ENCODE measurements around the gene GPR153. TPM values are rescaled to one million over a fixed set of nuclear protein-coding genes. Genes with fewer than 3 reads are reported as not detected.

Gene GPR153
- total RNA-seq, 1 experiment from 2014 or later, result 98.7 TPM

- no TSS peak for BruUV-seq (replicated peaks)
- Histone ChIP-seq H4K20me1 (ENCODE audit: low read length) (no peaks in the 10 kb centered on the region), H3F3A (ENCODE audit: low read length, unreplicated experiment) (no peaks in the 10 kb centered on the region), H2AFZ (ENCODE audit: low read length) (no peak overlapping the region), H3K4me3 (ENCODE audit: low read length) (no peak overlapping the region), H3K27ac (ENCODE audit: low read length) (no peak overlapping the region), H3K4me1 (ENCODE audit: insufficient read depth, low read length) (peaks cover 16% of the 10 kb centered on the region), H3K9me3 (ENCODE audit: low read length) (no peaks in the 10 kb centered on the region), H3K79me2 (ENCODE audit: low read length) (no peaks in the 10 kb centered on the region), H3K9me2 (replicated peaks; ENCODE audit: low read length) (no peaks in the 10 kb centered on the region), H3K36me3 (ENCODE audit: low read depth, low read length) (peaks cover 4% of the 10 kb centered on the region; the same call in 1 of the 2 replicates), H3K27me3 (ENCODE audit: low read length) (no peaks in the 10 kb centered on the region), H3K9ac (ENCODE audit: low read length) (no peak overlapping the region), H3K4me2 (ENCODE audit: low read length) (no peak overlapping the region)
- ATAC-seq (no peak), DNase-seq (no peak)
- ChIA-PET CTCF (no interaction called here), POLR2A (ENCODE audit: unreplicated experiment) (interaction anchor here (0.6 kb wide), 1 partner anchor 39 kb away, joined by 3 read pairs; no protein-coding TSS in a partner anchor)
- no peak for TF ChIP-seq EZH2 (IDR thresholded peaks at IDR 0.05; ENCODE audit: low read length, unreplicated experiment)
- no peak for TF ChIP-seq CTCF (conservative IDR thresholded peaks at IDR 0.05; ENCODE audit: low read depth, low read length)
- intact Hi-C loops (cut with micrococcal nuclease), result no loop called here
These were observed 17.4 kb upstream of the GPR153 start for GRCh38 chr1:6278263-6278662.

DNA sequence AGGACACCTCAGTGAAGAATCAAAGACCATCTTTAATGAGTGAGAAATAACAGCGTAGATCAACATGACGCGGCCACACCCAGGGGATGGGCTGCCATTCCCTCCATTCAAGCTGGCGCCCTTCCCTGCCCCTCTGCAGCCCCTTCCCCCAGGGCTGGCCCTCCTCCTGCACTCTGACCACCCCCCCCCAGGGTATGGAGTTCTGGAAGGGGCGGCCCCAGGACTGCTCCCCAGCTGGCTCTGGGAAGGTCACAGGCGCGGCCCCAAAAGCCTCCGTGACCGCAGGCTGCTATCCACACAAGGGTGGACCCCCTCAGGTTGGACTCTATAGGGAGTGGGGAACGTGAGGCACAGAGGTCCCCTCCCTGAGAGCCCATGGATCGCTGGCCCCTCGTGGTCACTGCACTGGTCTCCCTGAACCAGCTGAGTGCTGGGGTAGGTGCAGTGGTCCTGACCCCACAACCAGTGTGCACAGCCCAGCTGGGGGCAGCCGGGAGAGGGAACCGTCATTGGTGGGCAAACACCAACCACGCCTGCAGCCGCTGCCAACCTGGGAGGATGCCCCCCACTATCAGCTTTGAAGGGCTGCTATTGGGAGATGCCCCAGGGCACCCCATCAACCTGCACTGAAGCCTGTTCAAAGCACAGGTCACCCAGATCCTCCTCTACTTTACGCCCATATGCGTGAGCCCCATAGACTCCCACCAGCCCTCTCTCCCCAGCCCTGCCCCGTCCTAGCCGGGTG is 16.1 kb upstream of the GPR153 start:
- H3K9ac ChIP-seq (ENCODE audit: low read length), result no peak overlapping the region
- H3K27me3 ChIP-seq (ENCODE audit: low read length), result no peaks in the 10 kb centered on the region
- H3K9me2 ChIP-seq (replicated peaks; ENCODE audit: low read length), result no peaks in the 10 kb centered on the region
- H3K9me3 ChIP-seq (ENCODE audit: low read length), result no peaks in the 10 kb centered on the region
- no peak overlapping the region for H3K27ac ChIP-seq (ENCODE audit: low read length)
- BruUV-seq (replicated peaks), result no TSS peak
- H3K79me2 ChIP-seq (ENCODE audit: low read length), result no peaks in the 10 kb centered on the region
- intact Hi-C loops (cut with micrococcal nuclease), result no loop called here
- ATAC-seq (no peak), DNase-seq (no peak)
- peaks cover 4% of the 10 kb centered on the region; the same call in 1 of the 2 replicates for H3K36me3 ChIP-seq (ENCODE audit: low read depth, low read length)
- H3K4me2 ChIP-seq (ENCODE audit: low read length), result no peak overlapping the region
- H3K4me1 ChIP-seq (ENCODE audit: insufficient read depth, low read length), result peaks cover 20% of the 10 kb centered on the region
- H4K20me1 ChIP-seq (ENCODE audit: low read length), result no peaks in the 10 kb centered on the region
- no peaks in the 10 kb centered on the region for H3F3A ChIP-seq (ENCODE audit: low read length, unreplicated experiment)
- TF ChIP-seq EZH2phosphoT487 (IDR thresholded peaks at IDR 0.05; ENCODE audit: borderline replicate concordance, low read length) (no peak), EZH2 (IDR thresholded peaks at IDR 0.05; ENCODE audit: low read length, unreplicated experiment) (no peak), CTCF (conservative IDR thresholded peaks at IDR 0.05; ENCODE audit: low read depth, low read length) (no peak)
- no peak overlapping the region for H3K4me3 ChIP-seq (ENCODE audit: low read length)
- ChIA-PET CTCF (no interaction called here), POLR2A (ENCODE audit: unreplicated experiment) (no interaction called here)
- H2AFZ ChIP-seq (ENCODE audit: low read length), result no peak overlapping the region
